ENCODE data around the gene SUSD6. TPM values are rescaled to one million over a fixed set of nuclear protein-coding genes. Genes with fewer than 3 reads are reported as not detected.

Gene SUSD6
- total and polyA plus RNA-seq, 2 donors from 2014 or later, result 14.3 to 84.2 TPM

GRCh38 chr14:69582212-69582611 lies 29.2 kb upstream of the SUSD6 start:
- FAIRE-seq (no peak), DNase-seq (no peak)
- intact Hi-C loops (cut with DNase I), result no loop called here
- Histone ChIP-seq H3K4me3 (ENCODE audit: low read length in 3 of 3) (no peak overlapping the region), H3K4me1 (ENCODE audit: control insufficient read depth in 2 of 3, insufficient read depth in 2 of 3, low read depth in 1 of 3, low read length in 3 of 3) (no peaks in the 10 kb centered on the region), H3K9ac (ENCODE audit: low read length in 3 of 3) (no peak overlapping the region), H3K27ac (ENCODE audit: low read depth in 2 of 2, low read length in 2 of 2) (no peak overlapping the region), H3K36me3 (ENCODE audit: control insufficient read depth in 2 of 3, insufficient read depth in 3 of 3, low read length in 3 of 3) (no peaks in the 10 kb centered on the region), H3K27me3 (ENCODE audit: control insufficient read depth, insufficient read depth, low read length) (no peaks in the 10 kb centered on the region), H3K9me3 (ENCODE audit: control insufficient read depth in 2 of 3, insufficient read depth in 1 of 3, low read length in 3 of 3) (no peaks in the 10 kb centered on the region)
- TF ChIP-seq CTCF (IDR thresholded peaks at IDR 0.05; ENCODE audit: borderline replicate concordance, extremely low read depth, insufficient read depth), result no peak

- intact Hi-C loops (cut with DNase I), result no loop called here
- FAIRE-seq (no peak), DNase-seq (no peak)
- Histone ChIP-seq H3K9me3 (ENCODE audit: control insufficient read depth in 2 of 3, insufficient read depth in 1 of 3, low read length in 3 of 3) (no peaks in the 10 kb centered on the region), H3K27me3 (ENCODE audit: control insufficient read depth, insufficient read depth, low read length) (no peaks in the 10 kb centered on the region), H3K4me1 (ENCODE audit: control insufficient read depth in 2 of 3, insufficient read depth in 2 of 3, low read depth in 1 of 3, low read length in 3 of 3) (no peaks in the 10 kb centered on the region), H3K4me3 (ENCODE audit: low read length in 3 of 3) (no peak overlapping the region), H3K9ac (ENCODE audit: low read length in 3 of 3) (no peak overlapping the region), H3K27ac (ENCODE audit: low read depth in 2 of 2, low read length in 2 of 2) (no peak overlapping the region), H3K36me3 (ENCODE audit: control insufficient read depth in 2 of 3, insufficient read depth in 3 of 3, low read length in 3 of 3) (no peaks in the 10 kb centered on the region)
- no peak for TF ChIP-seq CTCF (IDR thresholded peaks at IDR 0.05; ENCODE audit: borderline replicate concordance, extremely low read depth, insufficient read depth)
Observed at GRCh38 chr14:69582829-69583228, 28.6 kb upstream of the SUSD6 start.

- no peaks in the 10 kb centered on the region for H3K36me3 ChIP-seq (ENCODE audit: control insufficient read depth in 2 of 3, insufficient read depth in 3 of 3, low read length in 3 of 3)
- H3K27me3 ChIP-seq (ENCODE audit: control insufficient read depth, insufficient read depth, low read length), result no peaks in the 10 kb centered on the region
- intact Hi-C loops (cut with DNase I), result no loop called here
- TF ChIP-seq CTCF (IDR thresholded peaks at IDR 0.05; ENCODE audit: borderline replicate concordance, extremely low read depth, insufficient read depth), result no peak
- DNase-seq (no peak), FAIRE-seq (no peak)
- no peak overlapping the region for H3K4me3 ChIP-seq (ENCODE audit: low read length in 3 of 3)
- no peaks in the 10 kb centered on the region for H3K4me1 ChIP-seq (ENCODE audit: control insufficient read depth in 2 of 3, insufficient read depth in 2 of 3, low read depth in 1 of 3, low read length in 3 of 3)
- no peak overlapping the region for H3K9ac ChIP-seq (ENCODE audit: low read length in 3 of 3)
- no peak overlapping the region for H3K27ac ChIP-seq (ENCODE audit: low read depth in 2 of 2, low read length in 2 of 2)
- no peaks in the 10 kb centered on the region for H3K9me3 ChIP-seq (ENCODE audit: control insufficient read depth in 2 of 3, insufficient read depth in 1 of 3, low read length in 3 of 3)
Observed at GRCh38 chr14:69584389-69584788, 27.0 kb upstream of the SUSD6 start.

- Histone ChIP-seq H3K36me3 (ENCODE audit: control insufficient read depth in 2 of 3, insufficient read depth in 3 of 3, low read length in 3 of 3) (no peaks in the 10 kb centered on the region), H3K4me3 (ENCODE audit: low read length in 3 of 3) (no peak overlapping the region), H3K27me3 (ENCODE audit: control insufficient read depth, insufficient read depth, low read length) (no peaks in the 10 kb centered on the region), H3K27ac (ENCODE audit: low read depth in 2 of 2, low read length in 2 of 2) (no peak overlapping the region), H3K9ac (ENCODE audit: low read length in 3 of 3) (no peak overlapping the region), H3K9me3 (ENCODE audit: control insufficient read depth in 2 of 3, insufficient read depth in 1 of 3, low read length in 3 of 3) (no peaks in the 10 kb centered on the region), H3K4me1 (ENCODE audit: control insufficient read depth in 2 of 3, insufficient read depth in 2 of 3, low read depth in 1 of 3, low read length in 3 of 3) (no peaks in the 10 kb centered on the region)
- intact Hi-C loops (cut with DNase I), result loop anchor here (5.0 kb wide), 1 partner anchor 141 kb away; no protein-coding TSS in a partner anchor
- DNase-seq (peak in 1 of 5 donors; percentile 40), FAIRE-seq (no peak)
- no peak for TF ChIP-seq CTCF (IDR thresholded peaks at IDR 0.05; ENCODE audit: borderline replicate concordance, extremely low read depth, insufficient read depth)
Observed at GRCh38 chr14:69586404-69586803, 25.0 kb upstream of the SUSD6 start.

All from kidney (tissue), 14 donors.